Panc1 (cell line): Measurements from ENCODE around the gene SLCO2B1.

Experiments
- POLR2AphosphoS5 ChIP-seq: IDR thresholded peaks from 2 replicates; pipeline ENCODE4 v1.6.1; 2012; ENCODE audit warnings: mild to moderate bottlenecking, low read depth, low read length, moderate library complexity
- TF ChIP-seq, protein P1 (sequence below): fragments of 450-650 bp; IDR thresholded peaks from 2 replicates; pipeline ENCODE4 v1.5.1; 2017; ENCODE audit warnings: mild to moderate bottlenecking
- TF ChIP-seq, protein P2 (sequence below), 2 experiments: IDR thresholded peaks; 2 replicates each; pipeline ENCODE4 v1.6.1; 2011 to 2012; ENCODE audit warnings: low read depth in 2 of 2, control low read depth in 1 of 2, low read length in 1 of 2, mild to moderate bottlenecking in 1 of 2, moderate library complexity in 1 of 2; ENCODE audit not compliant: insufficient read depth in 1 of 2

DNA sequence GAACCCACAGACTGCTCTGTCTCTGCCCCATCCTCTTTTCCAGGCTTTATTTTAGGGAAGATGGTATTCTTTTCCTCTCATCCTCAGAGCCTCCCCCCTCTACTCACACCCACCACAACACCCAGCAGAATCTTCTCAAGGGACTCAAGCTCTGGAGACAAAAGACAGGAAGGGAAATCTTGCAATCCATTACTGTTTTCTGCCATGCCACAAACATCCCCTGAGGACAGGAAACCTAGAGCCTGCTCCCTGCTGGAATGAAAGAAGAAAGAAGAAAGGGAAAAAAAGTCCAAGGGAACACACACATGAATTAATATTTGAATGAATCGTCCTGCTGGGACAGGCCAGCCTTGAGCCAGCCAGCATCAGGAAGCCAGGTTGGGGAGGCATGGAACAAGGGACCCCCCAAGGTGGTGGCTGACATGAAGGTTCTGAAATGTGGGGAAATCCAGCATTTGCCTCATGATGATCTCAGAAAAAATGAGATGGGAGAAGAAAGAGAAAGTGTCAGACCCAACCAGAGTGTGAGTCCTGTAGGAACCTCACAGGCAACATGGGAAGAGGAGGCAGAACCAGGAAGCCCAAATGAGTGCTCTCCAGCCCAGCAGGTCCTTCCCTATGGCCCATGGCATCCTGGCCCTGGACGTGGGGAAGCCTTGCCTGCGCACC, 34.0 kb downstream of the SLCO2B1 start:
- TF ChIP-seq, protein P1, sequence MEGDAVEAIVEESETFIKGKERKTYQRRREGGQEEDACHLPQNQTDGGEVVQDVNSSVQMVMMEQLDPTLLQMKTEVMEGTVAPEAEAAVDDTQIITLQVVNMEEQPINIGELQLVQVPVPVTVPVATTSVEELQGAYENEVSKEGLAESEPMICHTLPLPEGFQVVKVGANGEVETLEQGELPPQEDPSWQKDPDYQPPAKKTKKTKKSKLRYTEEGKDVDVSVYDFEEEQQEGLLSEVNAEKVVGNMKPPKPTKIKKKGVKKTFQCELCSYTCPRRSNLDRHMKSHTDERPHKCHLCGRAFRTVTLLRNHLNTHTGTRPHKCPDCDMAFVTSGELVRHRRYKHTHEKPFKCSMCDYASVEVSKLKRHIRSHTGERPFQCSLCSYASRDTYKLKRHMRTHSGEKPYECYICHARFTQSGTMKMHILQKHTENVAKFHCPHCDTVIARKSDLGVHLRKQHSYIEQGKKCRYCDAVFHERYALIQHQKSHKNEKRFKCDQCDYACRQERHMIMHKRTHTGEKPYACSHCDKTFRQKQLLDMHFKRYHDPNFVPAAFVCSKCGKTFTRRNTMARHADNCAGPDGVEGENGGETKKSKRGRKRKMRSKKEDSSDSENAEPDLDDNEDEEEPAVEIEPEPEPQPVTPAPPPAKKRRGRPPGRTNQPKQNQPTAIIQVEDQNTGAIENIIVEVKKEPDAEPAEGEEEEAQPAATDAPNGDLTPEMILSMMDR: no peak
- TF ChIP-seq, protein P2, sequence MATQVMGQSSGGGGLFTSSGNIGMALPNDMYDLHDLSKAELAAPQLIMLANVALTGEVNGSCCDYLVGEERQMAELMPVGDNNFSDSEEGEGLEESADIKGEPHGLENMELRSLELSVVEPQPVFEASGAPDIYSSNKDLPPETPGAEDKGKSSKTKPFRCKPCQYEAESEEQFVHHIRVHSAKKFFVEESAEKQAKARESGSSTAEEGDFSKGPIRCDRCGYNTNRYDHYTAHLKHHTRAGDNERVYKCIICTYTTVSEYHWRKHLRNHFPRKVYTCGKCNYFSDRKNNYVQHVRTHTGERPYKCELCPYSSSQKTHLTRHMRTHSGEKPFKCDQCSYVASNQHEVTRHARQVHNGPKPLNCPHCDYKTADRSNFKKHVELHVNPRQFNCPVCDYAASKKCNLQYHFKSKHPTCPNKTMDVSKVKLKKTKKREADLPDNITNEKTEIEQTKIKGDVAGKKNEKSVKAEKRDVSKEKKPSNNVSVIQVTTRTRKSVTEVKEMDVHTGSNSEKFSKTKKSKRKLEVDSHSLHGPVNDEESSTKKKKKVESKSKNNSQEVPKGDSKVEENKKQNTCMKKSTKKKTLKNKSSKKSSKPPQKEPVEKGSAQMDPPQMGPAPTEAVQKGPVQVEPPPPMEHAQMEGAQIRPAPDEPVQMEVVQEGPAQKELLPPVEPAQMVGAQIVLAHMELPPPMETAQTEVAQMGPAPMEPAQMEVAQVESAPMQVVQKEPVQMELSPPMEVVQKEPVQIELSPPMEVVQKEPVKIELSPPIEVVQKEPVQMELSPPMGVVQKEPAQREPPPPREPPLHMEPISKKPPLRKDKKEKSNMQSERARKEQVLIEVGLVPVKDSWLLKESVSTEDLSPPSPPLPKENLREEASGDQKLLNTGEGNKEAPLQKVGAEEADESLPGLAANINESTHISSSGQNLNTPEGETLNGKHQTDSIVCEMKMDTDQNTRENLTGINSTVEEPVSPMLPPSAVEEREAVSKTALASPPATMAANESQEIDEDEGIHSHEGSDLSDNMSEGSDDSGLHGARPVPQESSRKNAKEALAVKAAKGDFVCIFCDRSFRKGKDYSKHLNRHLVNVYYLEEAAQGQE (IDR thresholded peaks at IDR 0.05; ENCODE audit: insufficient read depth in 1 of 2, low read depth in 2 of 2, low read length in 1 of 2): no peak
- TF ChIP-seq POLR2AphosphoS5: no peak
